Hepatic stellate cell (primary cell): ENCODE data around the gene TMIE.
"Not testable (repeated sequence)": the region's sequence is repeated elsewhere in the genome, so short reads cannot be mapped to it uniquely, and the experiment has no call there.

Experiments
- DNase-seq: peaks from one replicate; pipeline ENCODE4 v3.0.0; 2011; ENCODE audit warnings: low spot score

Gene TMIE

GRCh38 chr3:46685446-46685845, 15.7 kb upstream of the TMIE start:
- DNase-seq, result no peak

- DNase-seq, result peak; percentile 52
These were observed 10.4 kb upstream of the TMIE start for GRCh38 chr3:46690798-46691197.

GRCh38 chr3:46692566-46692990, 8.6 kb upstream of the TMIE start:
- DNase-seq, result peak; percentile 45

- peak; percentile 76 for DNase-seq
These were observed 7.9 kb upstream of the TMIE start, which contains the start of gene ALS2CL for GRCh38 chr3:46693038-46693891. Gene ALS2CL (minus strand): TSS chr3:46693679. CDS start chr3:46689440, 4,239 bp downstream.

GRCh38 chr3:46693892-46694226, 7.3 kb upstream of the TMIE start:
- DNase-seq, result peak; percentile 67

- DNase-seq, result no peak
These were observed 6.7 kb upstream of the TMIE start for GRCh38 chr3:46694520-46694919.

- no peak for DNase-seq
These were observed 5.8 kb upstream of the TMIE start for GRCh38 chr3:46695177-46695961.

GRCh38 chr3:46695962-46696894, 5.0 kb upstream of the TMIE start:
- peak; percentile 81 for DNase-seq

- no peak for DNase-seq
These were observed 1.3 kb upstream of the TMIE start for GRCh38 chr3:46699676-46700523.

- DNase-seq, result peak; percentile 57
These were observed 420 bp upstream of the TMIE start for GRCh38 chr3:46700772-46701171.

GRCh38 chr3:46702246-46703012, 1.2 kb downstream of the TMIE start:
- DNase-seq, result no peak

- DNase-seq, result no peak
These were observed 1.9 kb downstream of the TMIE start for GRCh38 chr3:46703013-46703520.

GRCh38 chr3:46704346-46704745, 3.2 kb downstream of the TMIE start:
- DNase-seq, result not testable (repeated sequence)

- DNase-seq, result peak; percentile 79
These were observed 3.9 kb downstream of the TMIE start for GRCh38 chr3:46705022-46705530.

- peak; percentile 62 for DNase-seq
These were observed 4.8 kb downstream of the TMIE start for GRCh38 chr3:46705751-46706552.

GRCh38 chr3:46706771-46707582, 5.8 kb downstream of the TMIE start:
- DNase-seq, result no peak

- DNase-seq, result no peak
These were observed 6.4 kb downstream of the TMIE start for GRCh38 chr3:46707601-46708011.
